ENCODE measurements around the gene APP.

GRCh38 chr21:25934771-25935224 lies 235.8 kb downstream of the APP start:
- TF ChIP-seq SALL2 (tag by site-specific recombination; IDR thresholded peaks at IDR 0.05; ENCODE audit: borderline replicate concordance) (no peak), CTCF (tag by site-specific recombination; IDR thresholded peaks at IDR 0.05) (no peak), GLI2 (tag by site-specific recombination; IDR thresholded peaks at IDR 0.05; ENCODE audit: borderline replicate concordance, low read depth) (no peak), SCRT1 (tag by site-specific recombination; IDR thresholded peaks at IDR 0.05; ENCODE audit: borderline replicate concordance) (no peak), ZNF24 (tag by site-specific recombination; IDR thresholded peaks at IDR 0.05) (no peak), ZFP69B (tag by site-specific recombination; IDR thresholded peaks at IDR 0.05) (no peak), ZNF747 (tag by site-specific recombination; IDR thresholded peaks at IDR 0.05) (no peak), YY1 (tag by site-specific recombination; IDR thresholded peaks at IDR 0.05) (no peak), GFI1B (tag by site-specific recombination; IDR thresholded peaks at IDR 0.05) (no peak), ZBTB17 (tag by site-specific recombination; IDR thresholded peaks at IDR 0.05) (no peak), ZNF274 (IDR thresholded peaks at IDR 0.05; ENCODE audit: low read length) (no peak), ZNF274 (tag by site-specific recombination; IDR thresholded peaks at IDR 0.05; ENCODE audit: borderline replicate concordance) (no peak), ZNF169 (tag by site-specific recombination; IDR thresholded peaks at IDR 0.05) (no peak), ZNF174 (tag by site-specific recombination; IDR thresholded peaks at IDR 0.05) (no peak), TRIM28 (IDR thresholded peaks at IDR 0.05; ENCODE audit: borderline replicate concordance, low read length) (no peak)

Data from HEK293 (cell line).